H1 (cell line): ENCODE measurements around the gene TNNT1. TPM values are rescaled to one million over a fixed set of nuclear protein-coding genes. Genes with fewer than 3 reads are reported as not detected.

Experiments
- CTCF ChIA-PET: fragments of 300-600 bp; sonication (Branson Sonifier 250); formaldehyde crosslinking; loops from one replicate; lab custom pipeline; 2021; ENCODE audit not compliant: partially characterized antibody; lab: Charles Lee
- POLR2A ChIA-PET: fragments of 300-600 bp; sonication (Branson Sonifier 250); formaldehyde crosslinking; loops from one replicate; lab custom pipeline; 2021; ENCODE audit warnings: inconsistent platforms; ENCODE audit not compliant: partially characterized antibody; lab: Charles Lee
- DNase-seq, 2 experiments: peaks; one replicate each; pipeline versions ENCODE4 v3.0.0 to v3.0.0-alpha.2; 2010 to 2022; ENCODE audit warnings: low spot score in 2 of 2, low read depth in 1 of 2, mixed read lengths in 1 of 2
- FAIRE-seq: peaks from 2 replicates; lab custom pipeline; 2011; peaks lifted over from hg19 to GRCh38; lab: Jason Lieb, UNC
- H2AFZ ChIP-seq: 2 replicates; pipeline ENCODE4 v1.8.1; 2012; ENCODE audit warnings: low read length, inconsistent platforms
- H2AK5ac ChIP-seq: 2 replicates; pipeline ENCODE4 v1.6.1; 2013; ENCODE audit warnings: low read depth, low read length
- H2BK120ac ChIP-seq: replicated peaks from 2 replicates; pipeline ENCODE3; 2013; ENCODE audit warnings: low read depth, low read length, inconsistent platforms
- H2BK12ac ChIP-seq: 2 replicates; pipeline ENCODE4 v1.6.1; 2013; ENCODE audit warnings: low read depth, low read length
- H2BK15ac ChIP-seq: 2 replicates; pipeline ENCODE4 v1.6.1; 2013; ENCODE audit warnings: low read length
- H2BK20ac ChIP-seq: 2 replicates; pipeline ENCODE4 v1.6.1; 2013; ENCODE audit warnings: low read length
- H2BK5ac ChIP-seq: 2 replicates; pipeline ENCODE4 v1.6.1; 2013; ENCODE audit warnings: low read depth, low read length
- H3K14ac ChIP-seq: 2 replicates; pipeline ENCODE4 v1.6.1; 2013; ENCODE audit warnings: inconsistent platforms; ENCODE audit not compliant: insufficient read length
- H3K18ac ChIP-seq: 2 replicates; pipeline ENCODE4 v1.6.1; 2013; ENCODE audit warnings: low read length; ENCODE audit errors: extremely low read depth
- H3K23ac ChIP-seq: 2 replicates; pipeline ENCODE4 v1.6.1; 2013; ENCODE audit warnings: inconsistent platforms; ENCODE audit not compliant: insufficient read length
- H3K23me2 ChIP-seq: 2 replicates; pipeline ENCODE4 v1.6.1; 2013; ENCODE audit warnings: low read depth, low read length
- H3K27ac ChIP-seq: 2 replicates; pipeline ENCODE4 v1.6.1; 2011; ENCODE audit warnings: low read depth, low read length, inconsistent platforms
- H3K27me3 ChIP-seq, 4 experiments: replicated peaks in 1 of 4; 1 replicate in 1 of 4; 2 replicates in 3 of 4; pipeline versions ENCODE4 v1.6.1 to v1.8.1; 2011 to 2013; ENCODE audit warnings: low read length in 3 of 4, mild to moderate bottlenecking in 3 of 4, inconsistent platforms in 2 of 4, mixed read lengths in 2 of 4, moderate library complexity in 1 of 4; ENCODE audit not compliant: control insufficient read depth in 3 of 4, insufficient read depth in 3 of 4; ENCODE audit errors: extremely low read depth in 1 of 4
- H3K36me3 ChIP-seq, 4 experiments: 2 replicates each; pipeline versions ENCODE4 v1.6.1 to v1.8.1; 2011 to 2013; ENCODE audit warnings: mild to moderate bottlenecking in 4 of 4, low read length in 3 of 4, moderate library complexity in 2 of 4, control low read depth in 1 of 4, inconsistent platforms in 1 of 4; ENCODE audit not compliant: insufficient read depth in 4 of 4, control insufficient read depth in 2 of 4
- H3K4ac ChIP-seq: replicated peaks from 2 replicates; pipeline ENCODE3; 2013; ENCODE audit warnings: low read length, low read depth, mixed read lengths, inconsistent platforms; ENCODE audit not compliant: insufficient read length
- H3K4me1 ChIP-seq, 4 experiments: replicated peaks in 1 of 4; 1 replicate in 1 of 4; 2 replicates in 3 of 4; pipeline versions ENCODE4 v1.6.1 to v1.8.1; 2011 to 2013; ENCODE audit warnings: low read length in 3 of 4, inconsistent platforms in 2 of 4, mixed read lengths in 1 of 4; ENCODE audit not compliant: insufficient read depth in 4 of 4, control insufficient read depth in 3 of 4
- H3K4me2 ChIP-seq, 2 experiments: 2 replicates each; pipeline versions ENCODE4 v1.6.1 to v1.8.1; 2011 to 2013; ENCODE audit warnings: low read depth in 2 of 2, low read length in 2 of 2, control low read depth in 1 of 2, inconsistent platforms in 1 of 2, mild to moderate bottlenecking in 1 of 2; ENCODE audit not compliant: insufficient read depth in 1 of 2
- H3K4me3 ChIP-seq, 4 experiments: fragments of 200-600, 300-600 bp in 1 of 4; sonication (generic), shearing (Covaris generic), sonication (Bioruptor Twin) in 1 of 4; 2 replicates each; pipeline versions ENCODE4 v1.5.1 to v1.8.1; 2011 to 2016; ENCODE audit warnings: low read length in 4 of 4, low read depth in 3 of 4, control low read depth in 2 of 4, inconsistent platforms in 2 of 4, mild to moderate bottlenecking in 2 of 4, mixed read lengths in 1 of 4, moderate library complexity in 1 of 4; ENCODE audit not compliant: insufficient read depth in 2 of 4; ENCODE audit errors: extremely low read depth in 1 of 4
- H3K56ac ChIP-seq: replicated peaks from 2 replicates; pipeline ENCODE3; 2013; ENCODE audit warnings: low read depth, mild to moderate bottlenecking, mixed read lengths, low read length, inconsistent platforms; ENCODE audit not compliant: insufficient read length
- H3K79me1 ChIP-seq: 2 replicates; pipeline ENCODE4 v1.6.1; 2013; ENCODE audit warnings: low read depth, low read length, control low read depth
- H3K79me2 ChIP-seq, 2 experiments: 2 replicates each; pipeline versions ENCODE4 v1.6.1 to v1.8.1; 2012 to 2013; ENCODE audit warnings: low read length in 2 of 2, mild to moderate bottlenecking in 2 of 2, inconsistent platforms in 1 of 2; ENCODE audit not compliant: insufficient read depth in 2 of 2, control insufficient read depth in 1 of 2
- H3K9ac ChIP-seq, 4 experiments: replicated peaks in 1 of 4; 1 replicate in 1 of 4; 2 replicates in 3 of 4; pipeline versions ENCODE4 v1.6.1 to v1.8.1; 2011 to 2013; ENCODE audit warnings: low read depth in 3 of 4, low read length in 3 of 4, control low read depth in 2 of 4, mild to moderate bottlenecking in 2 of 4, moderate library complexity in 2 of 4, inconsistent platforms in 1 of 4; ENCODE audit errors: extremely low read depth in 1 of 4
- H3K9me3 ChIP-seq, 2 experiments: 2 replicates each; pipeline versions ENCODE4 v1.6.1 to v1.8.1; 2012 to 2013; ENCODE audit warnings: mild to moderate bottlenecking in 2 of 2, moderate library complexity in 2 of 2, control low read depth in 1 of 2, inconsistent platforms in 1 of 2, low read depth in 1 of 2, low read length in 1 of 2, mixed read lengths in 1 of 2; ENCODE audit not compliant: insufficient read depth in 2 of 2
- H4K20me1 ChIP-seq, 2 experiments: replicated peaks in 1 of 2; 2 replicates each; pipeline versions ENCODE3 to v1.8.1; 2011 to 2013; ENCODE audit warnings: inconsistent platforms in 2 of 2, low read length in 2 of 2, mild to moderate bottlenecking in 1 of 2; ENCODE audit not compliant: insufficient read depth in 2 of 2, control insufficient read depth in 1 of 2
- H4K5ac ChIP-seq: 2 replicates; pipeline ENCODE4 v1.6.1; 2013; ENCODE audit warnings: low read length, low read depth, mixed read lengths, inconsistent platforms; ENCODE audit not compliant: insufficient read length
- H4K8ac ChIP-seq: 2 replicates; pipeline ENCODE4 v1.8.0; 2013; ENCODE audit warnings: mild to moderate bottlenecking, moderate library complexity, low read length, inconsistent platforms; ENCODE audit not compliant: insufficient read depth; ENCODE audit errors: extremely low read depth
- H4K91ac ChIP-seq: replicated peaks from 2 replicates; pipeline ENCODE3; 2013; ENCODE audit warnings: low read length, mixed read lengths, inconsistent platforms; ENCODE audit not compliant: insufficient read length
- GABPA ChIP-seq: IDR thresholded peaks from 2 replicates; pipeline ENCODE4 v1.6.1; 2011; ENCODE audit warnings: mild to moderate bottlenecking, low read length, moderate library complexity, borderline replicate concordance; ENCODE audit not compliant: insufficient read depth
- WGBS, 2 experiments: shearing (Covaris generic) in 1 of 2; methylation state at CpG; one replicate each; pipeline versions ENCODE4 v1.1.6 to v1.1.7; 2013 to 2015; ENCODE audit warnings: low lambda C conversion rate in 2 of 2, mixed read lengths in 2 of 2, inconsistent platforms in 1 of 2, low coverage in 1 of 2, missing lambda C conversion rate in 1 of 2; ENCODE audit not compliant: insufficient replicate concordance in 2 of 2, insufficient coverage in 1 of 2, insufficient read length in 1 of 2; ENCODE audit errors: extremely low coverage in 1 of 2, missing lambda C conversion rate in 1 of 2; 5-methylcytosine and 5-hydroxymethylcytosine counted together
- polyA plus RNA-seq, 7 experiments: library from polyadenylated mRNA; depleted of rRNA in 3 of 7; stranded (reverse) in 5 of 7; unstranded in 2 of 7; fragments of >200 nt in 5 of 7; fragments of 200-250 nt in 2 of 7; gene quantifications; 1 replicate in 5 of 7; 2 replicates in 1 of 7; 4 replicates in 1 of 7; pipeline versions ENCODE4 v1.2.1 to v1.2.3, GENCODE V29; 2011 to 2013; ENCODE audit warnings: missing spikeins in 2 of 7, mixed read lengths in 2 of 7
- total RNA-seq: library from RNA; stranded (reverse); fragmentation: NEBNext Ultra II Directional; extraction: Animal tissue kit (Norgen Biotek cat#: 25700); gene quantifications from 2 replicates; pipeline ENCODE4 v1.2.1, GENCODE V29; 2021

TNNT1 gene
- total and polyA plus RNA-seq, 2 of the 8 experiments (the other 6 are each of a cell fraction or from before 2014, with no cell fraction given) = 69.6 to 107 TPM

- ChIA-PET CTCF (interaction anchor here (0.6 to 3.7 kb wide), 3 partner anchors 10 to 24 kb away, joined by 3 to 15 read pairs (median 3); no protein-coding TSS in a partner anchor), POLR2A (interaction anchor here (0.6 to 1.0 kb wide), 2 partner anchors 9 to 20 kb away, joined by 3 to 4 read pairs; no protein-coding TSS in a partner anchor)
- no peak overlapping the region for H2BK20ac ChIP-seq
- no peak overlapping the region for H3K4me3 ChIP-seq
- no peak overlapping the region for H3K56ac ChIP-seq
- no peak for DNase-seq
- H3K18ac ChIP-seq = no peak overlapping the region
- no peak overlapping the region for H3K4ac ChIP-seq
- H4K8ac ChIP-seq = peak overlapping the region; percentile 84
- H3K36me3 ChIP-seq = peaks cover 0 to 4% (median 0%) of the 10 kb centered on the region in 4 experiments; a peak in 1 of 8 replicates
- no peak overlapping the region for H3K9ac ChIP-seq
- H2BK5ac ChIP-seq = 0 out of 2 replicates have a peak overlapping the region, but pooled peaks have one; percentile 52
- peaks cover 0 to 20% (median 14%) of the 10 kb centered on the region in 4 experiments; a peak in 5 of 7 replicates for H3K4me1 ChIP-seq
- H2BK12ac ChIP-seq = 0 out of 2 replicates have a peak overlapping the region, but pooled peaks have one; percentile 27
- peaks cover 13% of the 10 kb centered on the region; the same call in 1 of the 2 replicates for H3K23me2 ChIP-seq
- no peak overlapping the region for H3K27ac ChIP-seq
- no peak overlapping the region for H3K4me2 ChIP-seq
- H4K91ac ChIP-seq = no peak overlapping the region
- no peak overlapping the region for H4K5ac ChIP-seq
- WGBS, 2 experiments = 94% methylated on average over 23 of the region's 25 CpGs; no CpG with 5 or more reads in 1 of the 2 experiments
- peaks cover 0 to 33% of the 10 kb centered on the region in 2 experiments; a peak in 2 of 4 replicates for H3K79me2 ChIP-seq
- no peaks in the 10 kb centered on the region for H3K27me3 ChIP-seq
- no peak overlapping the region for H2AFZ ChIP-seq
- no peak for FAIRE-seq
- H2AK5ac ChIP-seq = 0 out of 2 replicates have a peak overlapping the region, but pooled peaks have one; percentile 65
- no peak overlapping the region for H3K23ac ChIP-seq
- no peak overlapping the region for H3K14ac ChIP-seq
- no peak overlapping the region for H2BK120ac ChIP-seq
- peaks cover 20 to 31% of the 10 kb centered on the region in 2 experiments for H4K20me1 ChIP-seq
- H3K79me1 ChIP-seq = peaks cover 35% of the 10 kb centered on the region
- no peaks in the 10 kb centered on the region for H3K9me3 ChIP-seq
- H2BK15ac ChIP-seq = no peak overlapping the region
- no peak for TF ChIP-seq GABPA
These were observed 36.7 kb downstream of the TNNT1 start for GRCh38 chr19:55112246-55112776.
